GM21619 (cell line): Measurements from ENCODE around the gene ALG14.
"Not testable (repeated sequence)": the region's sequence is repeated elsewhere in the genome, so short reads cannot be mapped to it uniquely, and the experiment has no call there.

Experiments used
- ATAC-seq: cut with Tn5 transposase; IDR thresholded peaks from one replicate; pipeline ENCODE4 v1.9.1; 2021; ENCODE audit not compliant: unreplicated experiment

Gene ALG14

GRCh38 chr1:95088303-95088702 lies 15.6 kb upstream of the ALG14 start:
- no peak for ATAC-seq

GRCh38 chr1:95086949-95087533 lies 14.3 kb upstream of the ALG14 start:
- ATAC-seq, result peak; percentile 67

GRCh38 chr1:95085376-95085775 lies 12.6 kb upstream of the ALG14 start:
- no peak for ATAC-seq

GRCh38 chr1:95084317-95085176 lies 11.8 kb upstream of the ALG14 start:
- peak; percentile 63 for ATAC-seq

GRCh38 chr1:95080879-95081278 lies 8.1 kb upstream of the ALG14 start:
- no peak for ATAC-seq

GRCh38 chr1:95080446-95080845 lies 7.7 kb upstream of the ALG14 start:
- ATAC-seq, result no peak

- no peak for ATAC-seq
These were observed 3.3 kb upstream of the ALG14 start for GRCh38 chr1:95076034-95076433.

- ATAC-seq, result no peak
These were observed 695 bp upstream of the ALG14 start for GRCh38 chr1:95073446-95073845.

- ATAC-seq, result no peak
These were observed 634 bp downstream of the ALG14 start for GRCh38 chr1:95072117-95072516.

- no peak for ATAC-seq
These were observed 1.2 kb downstream of the ALG14 start for GRCh38 chr1:95071539-95071938.

- no peak for ATAC-seq
These were observed 3.0 kb downstream of the ALG14 start for GRCh38 chr1:95069710-95070093.

- no peak for ATAC-seq
These were observed 3.6 kb downstream of the ALG14 start for GRCh38 chr1:95068956-95069709.

- no peak for ATAC-seq
These were observed 5.2 kb downstream of the ALG14 start for GRCh38 chr1:95067568-95067967.

GRCh38 chr1:95067062-95067461 lies 5.7 kb downstream of the ALG14 start:
- no peak for ATAC-seq

GRCh38 chr1:95061445-95062006 lies 11.2 kb downstream of the ALG14 start:
- ATAC-seq, result no peak

GRCh38 chr1:95058974-95059373 lies 13.8 kb downstream of the ALG14 start:
- no peak for ATAC-seq

- ATAC-seq, result no peak
These were observed 15.4 kb downstream of the ALG14 start for GRCh38 chr1:95057351-95057750.

- ATAC-seq, result no peak
These were observed 22.8 kb downstream of the ALG14 start for GRCh38 chr1:95049935-95050334.

GRCh38 chr1:95048317-95048716 lies 24.4 kb downstream of the ALG14 start:
- ATAC-seq, result no peak

GRCh38 chr1:95047624-95048023 lies 25.1 kb downstream of the ALG14 start:
- not testable (repeated sequence) for ATAC-seq

GRCh38 chr1:95046359-95046758 lies 26.4 kb downstream of the ALG14 start:
- ATAC-seq, result no peak
